Endothelial cell of umbilical vein (primary cell): ENCODE data around the gene LOXL3.

Source experiments
- EZH2 ChIP-seq: IDR thresholded peaks from 2 replicates; pipeline ENCODE4 v1.6.1; 2012; ENCODE audit warnings: borderline replicate concordance, low read depth, mild to moderate bottlenecking, moderate library complexity, low read length, inconsistent platforms; ENCODE audit not compliant: severe bottlenecking
- POLR2A ChIP-seq: IDR thresholded peaks from 2 replicates; pipeline ENCODE4 v1.6.1; 2012; ENCODE audit warnings: low read depth, mild to moderate bottlenecking, control low read depth, low read length
- POLR2AphosphoS5 ChIP-seq: IDR thresholded peaks from 2 replicates; pipeline ENCODE4 v1.6.1; 2012; ENCODE audit warnings: low read depth, mild to moderate bottlenecking, control low read depth, low read length, moderate library complexity; ENCODE audit not compliant: insufficient read depth
- TF ChIP-seq, protein P1 (sequence below), 2 donors: IDR thresholded peaks; 1 replicate in 1 of 2; 2 replicates in 1 of 2; pipeline ENCODE4 v1.5.1; 2011; ENCODE audit warnings: low read length in 2 of 2, mild to moderate bottlenecking in 2 of 2, moderate library complexity in 2 of 2, control low read depth in 1 of 2, inconsistent platforms in 1 of 2, low read depth in 1 of 2; ENCODE audit not compliant: insufficient read depth in 1 of 2; ENCODE audit errors: extremely low read depth in 1 of 2

DNA sequence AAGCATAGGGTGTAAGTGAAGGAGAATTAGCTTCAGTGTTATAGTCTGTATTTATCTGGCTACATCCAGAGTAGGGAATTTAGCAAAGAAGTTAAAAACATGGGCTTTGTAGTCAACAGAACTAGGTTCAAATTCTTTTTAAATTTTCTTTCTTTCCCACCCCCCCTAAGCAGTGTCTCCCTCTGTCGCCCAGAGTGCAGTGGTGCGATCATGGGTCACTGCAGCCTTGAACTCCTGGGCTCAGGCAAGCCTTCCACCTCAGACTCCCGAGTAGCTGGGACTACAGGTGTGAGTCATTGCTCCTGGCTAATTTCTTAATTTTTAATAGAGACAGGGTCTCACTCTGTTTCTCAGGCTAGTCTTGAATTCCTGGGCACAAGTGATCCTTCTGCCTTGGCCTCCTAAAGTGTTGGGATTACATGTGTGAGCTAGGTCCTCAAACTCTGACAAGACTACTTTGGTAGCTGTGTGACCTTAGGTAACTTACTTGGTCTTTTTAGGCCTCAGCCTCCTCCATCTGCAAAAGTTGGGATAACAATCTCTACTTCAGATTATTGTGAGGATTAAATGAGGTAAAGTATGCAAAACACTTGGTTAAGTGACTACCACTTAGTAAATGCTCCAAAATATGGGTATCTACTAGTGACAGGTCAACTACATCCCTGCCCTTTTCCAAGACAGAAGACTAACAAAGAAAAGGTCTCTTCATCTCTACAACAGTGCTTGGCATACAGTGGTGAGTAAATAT lies 18.6 kb upstream of the LOXL3 start:
- TF ChIP-seq EZH2 (no peak), POLR2A (no peak), POLR2AphosphoS5 (no peak)
- TF ChIP-seq, protein P1, sequence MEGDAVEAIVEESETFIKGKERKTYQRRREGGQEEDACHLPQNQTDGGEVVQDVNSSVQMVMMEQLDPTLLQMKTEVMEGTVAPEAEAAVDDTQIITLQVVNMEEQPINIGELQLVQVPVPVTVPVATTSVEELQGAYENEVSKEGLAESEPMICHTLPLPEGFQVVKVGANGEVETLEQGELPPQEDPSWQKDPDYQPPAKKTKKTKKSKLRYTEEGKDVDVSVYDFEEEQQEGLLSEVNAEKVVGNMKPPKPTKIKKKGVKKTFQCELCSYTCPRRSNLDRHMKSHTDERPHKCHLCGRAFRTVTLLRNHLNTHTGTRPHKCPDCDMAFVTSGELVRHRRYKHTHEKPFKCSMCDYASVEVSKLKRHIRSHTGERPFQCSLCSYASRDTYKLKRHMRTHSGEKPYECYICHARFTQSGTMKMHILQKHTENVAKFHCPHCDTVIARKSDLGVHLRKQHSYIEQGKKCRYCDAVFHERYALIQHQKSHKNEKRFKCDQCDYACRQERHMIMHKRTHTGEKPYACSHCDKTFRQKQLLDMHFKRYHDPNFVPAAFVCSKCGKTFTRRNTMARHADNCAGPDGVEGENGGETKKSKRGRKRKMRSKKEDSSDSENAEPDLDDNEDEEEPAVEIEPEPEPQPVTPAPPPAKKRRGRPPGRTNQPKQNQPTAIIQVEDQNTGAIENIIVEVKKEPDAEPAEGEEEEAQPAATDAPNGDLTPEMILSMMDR (IDR thresholded peaks at IDR 0.05; ENCODE audit: extremely low read depth in 1 of 2, insufficient read depth in 1 of 2, low read depth in 1 of 2, low read length in 2 of 2): no peak
